ENCODE measurements around the gene PARN.

DNA sequence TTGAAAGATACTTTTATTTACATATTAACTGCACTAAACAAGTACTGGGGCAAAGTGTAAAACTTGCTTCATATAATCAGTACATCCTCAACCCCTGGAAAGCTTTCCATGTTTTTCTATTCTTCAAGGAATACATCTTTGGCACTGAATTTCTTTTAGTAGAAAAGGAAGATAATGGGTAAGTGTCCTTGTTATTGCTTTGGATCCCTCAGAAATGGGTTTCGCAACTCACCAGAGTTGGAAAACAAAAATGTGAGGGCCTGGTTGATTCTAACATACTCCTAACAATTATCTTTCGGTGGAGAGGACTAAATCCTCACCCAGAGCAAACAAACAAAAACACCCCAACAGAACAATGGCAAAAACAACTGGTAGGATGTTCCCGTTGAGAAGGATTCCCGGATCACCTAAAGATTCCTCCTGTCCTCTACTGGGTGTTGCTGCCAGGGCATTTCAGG, 120.4 kb downstream of the PARN start:
- TF ChIP-seq POLR2A (IDR thresholded peaks at IDR 0.05) (no peak), CTCF (IDR thresholded peaks at IDR 0.05) (no peak)

Data from breast epithelium (tissue), 3 donors.